ENCODE results near the gene TM7SF2. TPM values are rescaled to one million over a fixed set of nuclear protein-coding genes. Genes with fewer than 3 reads are reported as not detected.

Gene TM7SF2
- total RNA-seq, 1 donor from 2014 or later = 36.1 TPM

DNA sequence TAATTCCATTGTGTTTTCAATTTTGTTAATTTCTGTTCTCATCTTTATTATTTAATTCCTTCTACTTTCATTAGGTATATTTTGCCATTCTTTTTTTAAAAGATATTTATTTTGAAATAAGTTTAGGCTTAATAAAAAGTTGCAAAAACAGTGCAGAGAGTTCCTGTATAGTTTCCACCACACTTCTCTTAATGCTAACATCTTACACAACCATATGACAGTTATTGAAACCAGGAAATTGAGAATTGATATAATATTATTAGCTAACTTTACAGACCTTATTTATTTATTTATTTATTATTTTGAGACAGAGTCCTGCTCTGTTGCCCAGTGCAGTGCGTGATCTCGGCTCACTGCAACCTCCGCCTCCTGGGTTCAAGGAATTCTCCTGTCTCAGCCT, 44.6 kb downstream of the TM7SF2 start:
- Histone ChIP-seq H4K20me1 (ENCODE audit: low read depth) (no peaks in the 10 kb centered on the region), H3K27me3 (no peaks in the 10 kb centered on the region), H3K4me2 (no peak overlapping the region), H3K9me3 (ENCODE audit: low read depth) (no peaks in the 10 kb centered on the region), H3K36me3 (no peaks in the 10 kb centered on the region), H3F3A (ENCODE audit: low read depth) (no peaks in the 10 kb centered on the region), H2AFZ (replicated peaks) (no peak overlapping the region), H3K4me3 (no peak overlapping the region), H3K9ac (no peak overlapping the region), H3K27ac (no peak overlapping the region), H3K79me2 (ENCODE audit: low read depth) (no peaks in the 10 kb centered on the region), H3K4me1 (no peaks in the 10 kb centered on the region)
- Mint-ChIP-seq H3K27me3 (ENCODE audit: insufficient read depth, low read depth) (no peaks in the 10 kb centered on the region), H3K9me3 (no peaks in the 10 kb centered on the region), H3K27ac (no peak overlapping the region), H3K4me1 (no peaks in the 10 kb centered on the region), H3K4me3 (no peak overlapping the region), H3K36me3 (no peaks in the 10 kb centered on the region)
- DNase-seq (ENCODE audit: low spot score) = no peak
- no peak for TF ChIP-seq EZH2phosphoT487 (IDR thresholded peaks at IDR 0.05)
- TF ChIP-seq, protein P1, sequence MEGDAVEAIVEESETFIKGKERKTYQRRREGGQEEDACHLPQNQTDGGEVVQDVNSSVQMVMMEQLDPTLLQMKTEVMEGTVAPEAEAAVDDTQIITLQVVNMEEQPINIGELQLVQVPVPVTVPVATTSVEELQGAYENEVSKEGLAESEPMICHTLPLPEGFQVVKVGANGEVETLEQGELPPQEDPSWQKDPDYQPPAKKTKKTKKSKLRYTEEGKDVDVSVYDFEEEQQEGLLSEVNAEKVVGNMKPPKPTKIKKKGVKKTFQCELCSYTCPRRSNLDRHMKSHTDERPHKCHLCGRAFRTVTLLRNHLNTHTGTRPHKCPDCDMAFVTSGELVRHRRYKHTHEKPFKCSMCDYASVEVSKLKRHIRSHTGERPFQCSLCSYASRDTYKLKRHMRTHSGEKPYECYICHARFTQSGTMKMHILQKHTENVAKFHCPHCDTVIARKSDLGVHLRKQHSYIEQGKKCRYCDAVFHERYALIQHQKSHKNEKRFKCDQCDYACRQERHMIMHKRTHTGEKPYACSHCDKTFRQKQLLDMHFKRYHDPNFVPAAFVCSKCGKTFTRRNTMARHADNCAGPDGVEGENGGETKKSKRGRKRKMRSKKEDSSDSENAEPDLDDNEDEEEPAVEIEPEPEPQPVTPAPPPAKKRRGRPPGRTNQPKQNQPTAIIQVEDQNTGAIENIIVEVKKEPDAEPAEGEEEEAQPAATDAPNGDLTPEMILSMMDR (IDR thresholded peaks at IDR 0.05) = no peak
- TF ChIP-seq EZH2 (IDR thresholded peaks at IDR 0.05) = no peak

DNA sequence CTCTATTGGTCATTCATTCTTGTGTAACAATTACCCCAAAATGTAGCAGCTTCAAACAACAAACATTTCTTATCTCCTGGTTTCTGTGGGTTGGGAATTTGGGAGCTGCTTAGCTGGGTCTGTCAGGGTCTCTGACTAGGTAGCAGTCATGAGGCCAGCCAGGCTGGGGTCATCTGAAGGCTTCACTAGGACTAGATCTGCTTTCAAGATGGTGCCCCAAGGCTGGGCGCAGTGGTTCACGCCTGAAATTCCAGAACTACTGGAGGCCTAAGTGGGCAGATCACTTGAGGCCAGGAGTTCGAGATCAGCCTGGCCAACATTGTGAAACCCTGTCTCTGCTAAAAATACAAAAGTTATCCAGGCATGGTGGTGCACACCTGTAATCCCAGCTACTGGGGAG, 45.3 kb downstream of the TM7SF2 start:
- no peaks in the 10 kb centered on the region for H3K36me3 Mint-ChIP-seq
- H3K9me3 Mint-ChIP-seq = no peaks in the 10 kb centered on the region
- no peak overlapping the region for H3K27ac ChIP-seq
- H3K4me3 Mint-ChIP-seq = no peak overlapping the region
- H3K27me3 ChIP-seq = no peaks in the 10 kb centered on the region
- no peaks in the 10 kb centered on the region for H3K36me3 ChIP-seq
- H4K20me1 ChIP-seq (ENCODE audit: low read depth) = no peaks in the 10 kb centered on the region
- no peak overlapping the region for H3K4me2 ChIP-seq
- no peak overlapping the region for H3K27ac Mint-ChIP-seq
- no peak overlapping the region for H2AFZ ChIP-seq (replicated peaks)
- H3K27me3 Mint-ChIP-seq (ENCODE audit: insufficient read depth, low read depth) = no peaks in the 10 kb centered on the region
- TF ChIP-seq, protein P1 (IDR thresholded peaks at IDR 0.05) = no peak
- no peak for TF ChIP-seq EZH2 (IDR thresholded peaks at IDR 0.05)
- TF ChIP-seq EZH2phosphoT487 (IDR thresholded peaks at IDR 0.05) = no peak
- H3K4me1 Mint-ChIP-seq = no peaks in the 10 kb centered on the region
- DNase-seq (ENCODE audit: low spot score) = no peak
- H3K9me3 ChIP-seq (ENCODE audit: low read depth) = no peaks in the 10 kb centered on the region
- H3K9ac ChIP-seq = no peak overlapping the region
- H3K4me3 ChIP-seq = no peak overlapping the region
- H3K4me1 ChIP-seq = no peaks in the 10 kb centered on the region
- H3F3A ChIP-seq (ENCODE audit: low read depth) = no peaks in the 10 kb centered on the region
- H3K79me2 ChIP-seq (ENCODE audit: low read depth) = no peaks in the 10 kb centered on the region

DNA sequence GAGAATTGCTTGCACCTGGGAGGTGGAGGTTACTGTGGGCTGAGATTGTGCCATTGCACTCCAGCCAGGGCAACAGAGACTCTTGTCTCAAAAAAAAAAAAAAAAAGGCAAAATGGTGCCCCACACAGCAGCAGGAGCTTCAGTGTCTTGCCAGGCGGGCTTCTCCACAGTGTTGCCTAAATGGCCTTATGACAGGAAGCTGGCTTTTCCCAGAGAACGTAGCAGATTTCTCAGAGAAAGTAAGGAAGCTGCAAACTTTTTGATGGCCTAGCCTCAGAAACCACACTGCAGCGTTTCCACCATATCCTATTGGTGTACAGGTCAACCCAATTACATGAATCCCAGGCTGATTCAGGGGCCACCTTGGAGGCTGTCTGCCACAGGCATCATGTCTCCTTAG, 45.7 kb downstream of the TM7SF2 start:
- H3K27ac ChIP-seq = no peak overlapping the region
- Mint-ChIP-seq H3K4me3 (no peak overlapping the region), H3K4me1 (no peaks in the 10 kb centered on the region), H3K9me3 (no peaks in the 10 kb centered on the region), H3K27me3 (ENCODE audit: insufficient read depth, low read depth) (peaks cover under 1% of the 10 kb centered on the region), H3K27ac (no peak overlapping the region), H3K36me3 (no peaks in the 10 kb centered on the region)
- H3K4me2 ChIP-seq = no peak overlapping the region
- no peaks in the 10 kb centered on the region for H3K9me3 ChIP-seq (ENCODE audit: low read depth)
- no peaks in the 10 kb centered on the region for H4K20me1 ChIP-seq (ENCODE audit: low read depth)
- no peak overlapping the region for H3K9ac ChIP-seq
- H3K4me1 ChIP-seq = no peaks in the 10 kb centered on the region
- H3K79me2 ChIP-seq (ENCODE audit: low read depth) = no peaks in the 10 kb centered on the region
- TF ChIP-seq EZH2 (IDR thresholded peaks at IDR 0.05) (no peak), EZH2phosphoT487 (IDR thresholded peaks at IDR 0.05) (no peak)
- TF ChIP-seq, protein P1 (IDR thresholded peaks at IDR 0.05) = no peak
- no peak overlapping the region for H2AFZ ChIP-seq (replicated peaks)
- no peaks in the 10 kb centered on the region for H3F3A ChIP-seq (ENCODE audit: low read depth)
- no peak overlapping the region for H3K4me3 ChIP-seq
- no peaks in the 10 kb centered on the region for H3K36me3 ChIP-seq
- no peak for DNase-seq (ENCODE audit: low spot score)
- H3K27me3 ChIP-seq = no peaks in the 10 kb centered on the region
